NT2/D1 (cell line): Measurements from ENCODE around the gene RYR3.

Experiments
- DNase-seq: peaks from one replicate; pipeline ENCODE4 v3.0.0-alpha.2; 2011; ENCODE audit warnings: low read depth, low spot score
- H3K27me3 ChIP-seq: 2 replicates; pipeline ENCODE4 v1.6.0; 2011; ENCODE audit warnings: mild to moderate bottlenecking; ENCODE audit not compliant: insufficient read length, insufficient read depth
- H3K36me3 ChIP-seq: 2 replicates; pipeline ENCODE4 v1.6.1; 2011; ENCODE audit warnings: mild to moderate bottlenecking, low read length, mixed read lengths; ENCODE audit not compliant: insufficient read depth, insufficient read length
- H3K4me1 ChIP-seq: 2 replicates; pipeline ENCODE4 v1.5.1; 2011; ENCODE audit not compliant: insufficient read depth, insufficient read length
- H3K4me3 ChIP-seq: 2 replicates; pipeline ENCODE4 v1.5.1; 2011; ENCODE audit warnings: low read depth; ENCODE audit not compliant: insufficient read length
- H3K9ac ChIP-seq: 2 replicates; pipeline ENCODE4 v1.6.0; 2011; ENCODE audit warnings: low read depth; ENCODE audit not compliant: insufficient read length
- H3K9me3 ChIP-seq: 2 replicates; pipeline ENCODE4 v1.5.1; 2011; ENCODE audit warnings: mild to moderate bottlenecking, low read length; ENCODE audit not compliant: insufficient read depth
- SUZ12 ChIP-seq: IDR thresholded peaks from 2 replicates; pipeline ENCODE4 v1.6.1; 2011; ENCODE audit not compliant: insufficient read length, insufficient read depth; ENCODE audit errors: extremely low read depth
- YY1 ChIP-seq: IDR thresholded peaks from 2 replicates; pipeline ENCODE4 v1.6.1; 2011; ENCODE audit not compliant: insufficient read length, insufficient read depth
- ZNF274 ChIP-seq: IDR thresholded peaks from 2 replicates; pipeline ENCODE4 v1.6.1; 2011; ENCODE audit warnings: mild to moderate bottlenecking, low read depth, low read length

The RYR3 gene

GRCh38 chr15:33506781-33507296 is 196.1 kb downstream of the RYR3 start:
- DNase-seq: no peak
- Histone ChIP-seq H3K9ac (no peak overlapping the region), H3K27me3 (no peaks in the 10 kb centered on the region), H3K9me3 (no peaks in the 10 kb centered on the region), H3K4me1 (no peaks in the 10 kb centered on the region), H3K4me3 (no peak overlapping the region), H3K36me3 (no peaks in the 10 kb centered on the region)
- TF ChIP-seq ZNF274 (no peak), YY1 (no peak), SUZ12 (no peak)

GRCh38 chr15:33508703-33509102 is 197.9 kb downstream of the RYR3 start:
- TF ChIP-seq YY1 (no peak), SUZ12 (no peak), ZNF274 (no peak)
- no peaks in the 10 kb centered on the region for H3K9me3 ChIP-seq
- H3K4me3 ChIP-seq: no peak overlapping the region
- H3K4me1 ChIP-seq: no peaks in the 10 kb centered on the region
- H3K36me3 ChIP-seq: no peaks in the 10 kb centered on the region
- H3K27me3 ChIP-seq: no peaks in the 10 kb centered on the region
- DNase-seq: no peak
- H3K9ac ChIP-seq: no peak overlapping the region

GRCh38 chr15:33515121-33515520 is 204.4 kb downstream of the RYR3 start:
- DNase-seq: no peak
- Histone ChIP-seq H3K9ac (no peak overlapping the region), H3K4me3 (no peak overlapping the region), H3K36me3 (no peaks in the 10 kb centered on the region), H3K9me3 (no peaks in the 10 kb centered on the region), H3K4me1 (no peaks in the 10 kb centered on the region), H3K27me3 (no peaks in the 10 kb centered on the region)
- no peak for TF ChIP-seq YY1

GRCh38 chr15:33516563-33516962 is 205.8 kb downstream of the RYR3 start:
- no peak for DNase-seq
- H3K9ac ChIP-seq: no peak overlapping the region
- H3K4me3 ChIP-seq: no peak overlapping the region
- H3K4me1 ChIP-seq: no peaks in the 10 kb centered on the region
- no peaks in the 10 kb centered on the region for H3K9me3 ChIP-seq
- no peaks in the 10 kb centered on the region for H3K36me3 ChIP-seq
- no peak for TF ChIP-seq ZNF274
- TF ChIP-seq YY1: no peak
- no peak for TF ChIP-seq SUZ12
- no peaks in the 10 kb centered on the region for H3K27me3 ChIP-seq

GRCh38 chr15:33517944-33518343 is 207.2 kb downstream of the RYR3 start:
- H3K4me1 ChIP-seq: no peaks in the 10 kb centered on the region
- TF ChIP-seq SUZ12 (no peak), ZNF274 (no peak), YY1 (no peak)
- H3K27me3 ChIP-seq: no peaks in the 10 kb centered on the region
- no peak overlapping the region for H3K9ac ChIP-seq
- H3K36me3 ChIP-seq: no peaks in the 10 kb centered on the region
- DNase-seq: no peak
- H3K9me3 ChIP-seq: no peaks in the 10 kb centered on the region
- no peak overlapping the region for H3K4me3 ChIP-seq

- TF ChIP-seq ZNF274 (no peak), YY1 (no peak), SUZ12 (no peak)
- H3K9ac ChIP-seq: no peak overlapping the region
- DNase-seq: no peak
- no peaks in the 10 kb centered on the region for H3K4me1 ChIP-seq
- H3K4me3 ChIP-seq: no peak overlapping the region
- H3K36me3 ChIP-seq: no peaks in the 10 kb centered on the region
- H3K27me3 ChIP-seq: no peaks in the 10 kb centered on the region
- H3K9me3 ChIP-seq: no peaks in the 10 kb centered on the region
Observed at GRCh38 chr15:33518421-33518820, 207.7 kb downstream of the RYR3 start.

GRCh38 chr15:33524274-33524673 is 213.5 kb downstream of the RYR3 start:
- H3K36me3 ChIP-seq: no peaks in the 10 kb centered on the region
- no peak for TF ChIP-seq ZNF274
- no peak for TF ChIP-seq YY1
- no peak for TF ChIP-seq SUZ12
- DNase-seq: no peak
- H3K27me3 ChIP-seq: no peaks in the 10 kb centered on the region
- H3K4me1 ChIP-seq: no peaks in the 10 kb centered on the region
- H3K9ac ChIP-seq: no peak overlapping the region
- no peaks in the 10 kb centered on the region for H3K9me3 ChIP-seq
- no peak overlapping the region for H3K4me3 ChIP-seq

- TF ChIP-seq ZNF274 (no peak), YY1 (no peak), SUZ12 (no peak)
- Histone ChIP-seq H3K4me3 (no peak overlapping the region), H3K4me1 (no peaks in the 10 kb centered on the region), H3K27me3 (no peaks in the 10 kb centered on the region), H3K9ac (no peak overlapping the region), H3K36me3 (no peaks in the 10 kb centered on the region), H3K9me3 (no peaks in the 10 kb centered on the region)
- no peak for DNase-seq
Observed at GRCh38 chr15:33526532-33526931, 215.8 kb downstream of the RYR3 start.
